HG03521 (cell line): ENCODE measurements around the gene PVR.
A peak's percentile ranks its signal among the peaks of the same experiment; 100 is the strongest.

ENCODE experiments used
- ATAC-seq: cut with Tn5 transposase; IDR thresholded peaks from one replicate; pipeline ENCODE4 v1.9.1; 2021; ENCODE audit warnings: mild to moderate bottlenecking, moderate library complexity; ENCODE audit not compliant: unreplicated experiment

Gene PVR

GRCh38 chr19:44642377-44642776 lies 1.3 kb upstream of the PVR start:
- ATAC-seq, result no peak

GRCh38 chr19:44644402-44645016 lies 799 bp downstream of the PVR start:
- ATAC-seq, result no peak

GRCh38 chr19:44645407-44646048 lies 1.8 kb downstream of the PVR start:
- ATAC-seq, result no peak

GRCh38 chr19:44646049-44646416 lies 2.3 kb downstream of the PVR start:
- no peak for ATAC-seq

- ATAC-seq, result no peak
Observed at GRCh38 chr19:44647144-44647543, 3.4 kb downstream of the PVR start.

GRCh38 chr19:44648631-44649251 lies 5.0 kb downstream of the PVR start:
- ATAC-seq, result no peak

GRCh38 chr19:44649578-44650145 lies 6.0 kb downstream of the PVR start:
- ATAC-seq, result no peak

- no peak for ATAC-seq
Observed at GRCh38 chr19:44653343-44653742, 9.6 kb downstream of the PVR start.

- ATAC-seq, result peak; percentile 66
Observed at GRCh38 chr19:44653977-44654774, 10.5 kb downstream of the PVR start.

- no peak for ATAC-seq
Observed at GRCh38 chr19:44657211-44657921, 13.7 kb downstream of the PVR start.

- no peak for ATAC-seq
Observed at GRCh38 chr19:44658069-44658733, 14.5 kb downstream of the PVR start.

GRCh38 chr19:44660081-44660480 lies 16.4 kb downstream of the PVR start:
- ATAC-seq, result no peak

GRCh38 chr19:44661205-44661604 lies 17.5 kb downstream of the PVR start:
- ATAC-seq, result no peak

- ATAC-seq, result no peak
Observed at GRCh38 chr19:44661904-44662303, 18.2 kb downstream of the PVR start.

GRCh38 chr19:44662691-44663385 lies 19.1 kb downstream of the PVR start:
- no peak for ATAC-seq

GRCh38 chr19:44663996-44664395 lies 20.3 kb downstream of the PVR start:
- ATAC-seq, result no peak

GRCh38 chr19:44664976-44665375 lies 21.3 kb downstream of the PVR start:
- no peak for ATAC-seq

- ATAC-seq, result no peak
Observed at GRCh38 chr19:44666852-44667556, 23.3 kb downstream of the PVR start.
